ENCODE measurements around the gene THAP9. TPM values are rescaled to one million over a fixed set of nuclear protein-coding genes. Genes with fewer than 3 reads are reported as not detected.
A peak's percentile ranks its signal among the peaks of the same experiment; 100 is the strongest.
"Not testable (repeated sequence)": the region's sequence is repeated elsewhere in the genome, so short reads cannot be mapped to it uniquely, and the experiment has no call there.

THAP9 gene
- total RNA-seq, 1 donor from 2014 or later, result 4.3 TPM

- DNase-seq (ENCODE audit: low read depth, low spot score), result no peak
Measured at GRCh38 chr4:82892467-82892802, 8.1 kb upstream of the THAP9 start.

GRCh38 chr4:82893942-82894341, 6.6 kb upstream of the THAP9 start:
- no peak for DNase-seq (ENCODE audit: low read depth, low spot score)

GRCh38 chr4:82896755-82897154, 3.8 kb upstream of the THAP9 start:
- no peak for DNase-seq (ENCODE audit: low read depth, low spot score)

GRCh38 chr4:82898322-82899243, 2.0 kb upstream of the THAP9 start:
- peak; percentile 46 for DNase-seq (ENCODE audit: low read depth, low spot score)

GRCh38 chr4:82899374-82900065, 1.0 kb upstream of the THAP9 start:
- no peak for DNase-seq (ENCODE audit: low read depth, low spot score)

GRCh38 chr4:82900066-82900410, 497 bp upstream of the THAP9 start:
- no peak for DNase-seq (ENCODE audit: low read depth, low spot score)

- no peak for DNase-seq (ENCODE audit: low read depth, low spot score)
Measured at GRCh38 chr4:82901183-82901718, 716 bp downstream of the THAP9 start.

- no peak for DNase-seq (ENCODE audit: low read depth, low spot score)
Measured at GRCh38 chr4:82903737-82904136, 3.2 kb downstream of the THAP9 start.

- DNase-seq (ENCODE audit: low read depth, low spot score), result no peak
Measured at GRCh38 chr4:82905205-82905604, 4.7 kb downstream of the THAP9 start.

GRCh38 chr4:82906469-82906868, 5.9 kb downstream of the THAP9 start:
- no peak for DNase-seq (ENCODE audit: low read depth, low spot score)

- no peak for DNase-seq (ENCODE audit: low read depth, low spot score)
Measured at GRCh38 chr4:82909326-82909725, 8.8 kb downstream of the THAP9 start.

GRCh38 chr4:82913305-82913704, 12.8 kb downstream of the THAP9 start:
- no peak for DNase-seq (ENCODE audit: low read depth, low spot score)

- DNase-seq (ENCODE audit: low read depth, low spot score), result not testable (repeated sequence)
Measured at GRCh38 chr4:82913968-82914367, 13.4 kb downstream of the THAP9 start.

- DNase-seq (ENCODE audit: low read depth, low spot score), result no peak
Measured at GRCh38 chr4:82918091-82918490, 17.6 kb downstream of the THAP9 start.

- DNase-seq (ENCODE audit: low read depth, low spot score), result no peak
Measured at GRCh38 chr4:82919386-82919785, 18.9 kb downstream of the THAP9 start.

- DNase-seq (ENCODE audit: low read depth, low spot score), result no peak
Measured at GRCh38 chr4:82921795-82922194, 21.3 kb downstream of the THAP9 start.

- no peak for DNase-seq (ENCODE audit: low read depth, low spot score)
Measured at GRCh38 chr4:82930848-82931755, 30.6 kb downstream of the THAP9 start.

- no peak for DNase-seq (ENCODE audit: low read depth, low spot score)
Measured at GRCh38 chr4:82934441-82934840, 33.9 kb downstream of the THAP9 start.

GRCh38 chr4:82939414-82939813, 38.9 kb downstream of the THAP9 start:
- DNase-seq (ENCODE audit: low read depth, low spot score), result no peak

GRCh38 chr4:82947498-82947897, 47.0 kb downstream of the THAP9 start:
- no peak for DNase-seq (ENCODE audit: low read depth, low spot score)

- peak; percentile 41 for DNase-seq (ENCODE audit: low read depth, low spot score)
Measured at GRCh38 chr4:82948647-82949204, 48.2 kb downstream of the THAP9 start.

Data from pulmonary artery endothelial cell (primary cell).